Stimulated activated CD4-positive, alpha-beta T cell treated with anti-CD3 and anti-CD28 coated beads, Interleukin-2, amount 100 ng/mL, for 4 hours (primary cell): Measurements from ENCODE around the gene ADAMTS19.

ENCODE experiments used
- DNase-seq: peaks from one replicate; pipeline ENCODE4 v3.0.0-alpha.2; 2020; ENCODE audit warnings: low read depth

Gene ADAMTS19

DNA sequence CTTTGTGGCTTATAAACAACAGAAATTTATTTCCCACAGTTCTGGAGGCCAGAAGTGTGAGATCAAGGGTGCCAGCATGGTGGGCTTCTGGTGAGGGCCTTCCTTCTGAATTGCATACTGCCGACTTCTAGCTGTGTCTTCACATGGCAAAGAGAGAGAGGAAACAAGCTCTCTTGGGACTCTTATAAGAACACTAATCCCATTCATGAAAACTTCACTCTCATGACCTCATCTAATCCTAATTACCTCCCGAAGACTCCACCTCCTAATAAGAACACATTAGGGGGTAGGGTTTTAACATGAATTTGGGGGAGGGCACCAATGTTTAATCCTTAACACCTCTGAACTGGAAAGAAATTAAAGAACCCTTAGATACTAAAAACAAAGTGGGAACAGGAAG lies 211.9 kb downstream of the ADAMTS19 start:
- DNase-seq = no peak

DNA sequence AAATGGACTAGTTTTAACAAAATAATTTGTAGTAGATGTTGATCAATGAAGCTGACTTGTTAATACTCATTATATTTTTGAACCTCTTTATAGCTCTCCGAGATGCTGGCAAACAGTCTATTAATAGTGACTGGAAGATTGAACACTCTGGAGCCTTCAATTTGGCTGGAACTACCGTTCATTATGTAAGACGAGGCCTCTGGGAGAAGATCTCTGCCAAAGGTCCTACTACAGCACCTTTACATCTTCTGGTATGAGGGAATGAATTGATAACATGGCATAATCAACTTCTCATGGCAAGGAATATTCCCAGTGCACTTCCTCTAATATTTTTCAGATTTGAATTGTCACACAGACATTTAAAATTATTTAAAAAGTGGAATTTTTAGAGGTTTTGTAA lies 219.6 kb downstream of the ADAMTS19 start:
- no peak for DNase-seq

DNA sequence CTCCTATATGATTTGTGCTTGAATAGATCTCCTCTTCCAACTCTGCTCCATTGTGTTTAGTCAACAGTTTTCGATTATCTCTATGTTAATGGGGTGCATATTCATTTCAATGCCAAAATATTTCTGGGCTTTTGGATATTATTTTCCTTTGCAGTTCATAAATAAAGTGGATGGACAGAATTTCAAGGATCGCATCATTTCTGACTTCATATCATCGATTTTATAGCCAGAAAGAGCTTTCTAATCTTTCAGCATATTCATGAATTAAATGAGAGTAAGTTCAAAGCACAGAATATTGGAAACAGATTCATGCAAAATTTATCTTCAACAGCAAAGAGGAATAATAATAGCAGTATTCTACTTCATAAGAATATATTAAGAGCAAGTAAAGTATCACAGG lies 227.8 kb downstream of the ADAMTS19 start:
- DNase-seq = no peak

DNA sequence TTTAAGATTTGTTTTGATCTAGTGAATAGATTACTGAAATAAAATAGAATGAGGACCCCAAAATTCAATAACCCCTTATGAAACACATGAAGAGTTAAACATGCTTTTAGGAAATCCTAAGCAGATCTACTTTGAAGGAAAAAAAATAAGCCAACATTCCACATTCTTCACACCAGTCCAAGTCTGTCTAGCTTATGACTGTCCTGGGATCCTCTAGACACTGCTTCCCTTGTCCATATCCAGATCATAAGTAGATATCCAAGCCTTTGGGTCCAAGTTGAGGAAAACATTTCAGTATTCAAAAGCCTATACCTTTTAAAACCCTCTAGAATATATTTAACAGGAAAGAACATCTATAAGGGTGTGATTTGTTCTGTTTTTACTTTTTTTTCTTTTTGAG lies 228.9 kb downstream of the ADAMTS19 start:
- no peak for DNase-seq

DNA sequence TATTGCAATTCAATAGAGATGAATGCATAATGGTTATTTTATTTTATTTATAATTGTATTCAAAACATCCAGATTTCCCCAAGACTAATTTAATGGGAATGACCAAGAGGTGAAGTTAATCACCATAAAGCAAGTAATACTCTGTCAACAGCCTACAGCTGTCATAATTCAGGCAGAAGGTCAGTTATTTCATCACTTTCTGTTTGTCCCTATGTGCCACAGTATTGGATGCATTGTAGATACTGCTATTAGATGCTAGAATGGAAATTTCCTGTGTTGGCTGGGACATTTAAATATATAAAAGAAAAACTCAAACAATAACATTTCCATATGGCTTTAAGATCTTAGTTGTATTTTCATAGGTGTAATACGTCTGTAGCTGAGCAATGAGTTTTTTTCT lies 231.1 kb downstream of the ADAMTS19 start:
- DNase-seq = no peak

DNA sequence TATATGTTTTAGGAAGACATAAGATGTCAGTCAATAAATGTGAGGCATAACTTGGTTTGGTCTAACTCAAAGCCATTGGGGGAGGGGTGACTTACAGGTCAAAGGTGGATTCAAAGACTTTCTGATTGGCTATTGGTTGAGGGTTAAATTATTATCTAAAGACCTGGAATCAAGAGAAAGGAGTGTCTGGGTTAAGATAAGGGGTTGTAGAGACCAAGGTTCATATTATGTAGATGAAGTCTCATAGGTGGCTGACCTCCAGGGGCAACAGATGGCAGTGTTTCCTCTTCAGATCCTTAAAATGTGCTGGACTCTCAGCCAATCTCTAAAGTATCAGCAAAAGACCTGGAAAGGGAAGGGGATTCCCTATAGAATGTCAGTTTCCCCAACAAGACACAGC lies 236.5 kb downstream of the ADAMTS19 start:
- no peak for DNase-seq

DNA sequence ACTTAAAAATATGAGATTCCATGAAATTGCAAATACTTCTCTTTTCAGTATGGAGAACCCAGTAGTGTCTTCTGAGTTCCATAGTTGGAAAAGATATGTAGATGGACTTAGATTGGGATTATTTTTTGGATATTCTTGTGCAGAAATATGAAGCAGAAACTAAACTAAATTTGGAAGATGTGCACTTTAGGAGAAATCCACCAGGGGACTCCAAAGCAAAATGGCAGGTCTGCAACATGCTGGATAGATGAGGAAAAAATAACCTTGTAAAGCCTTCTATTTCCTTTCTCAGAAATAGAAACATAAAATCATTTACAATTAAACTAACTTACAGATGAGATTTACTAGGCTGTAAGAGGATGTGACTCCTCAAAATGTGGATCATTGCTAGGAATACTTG lies 238.6 kb downstream of the ADAMTS19 start:
- DNase-seq = no peak

DNA sequence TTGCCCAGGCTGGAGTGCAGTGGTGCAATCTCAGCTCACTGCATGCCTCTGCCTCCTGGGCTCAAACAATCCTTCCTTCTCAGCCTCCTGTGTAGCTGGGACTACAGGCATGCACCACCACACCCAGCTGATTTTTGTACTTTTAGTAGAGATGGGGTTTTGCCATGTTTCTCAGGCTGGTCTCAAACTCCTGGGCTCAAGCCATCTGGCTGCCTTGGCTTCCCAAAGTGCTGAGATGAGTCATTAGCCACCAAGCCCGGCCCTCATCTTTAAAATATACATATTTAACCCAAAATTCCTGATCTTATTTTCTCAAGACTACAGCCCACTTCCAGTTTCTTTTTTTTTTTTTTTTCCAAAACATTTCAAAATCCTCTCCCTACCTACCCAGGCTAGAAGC lies 256.1 kb downstream of the ADAMTS19 start:
- no peak for DNase-seq

DNA sequence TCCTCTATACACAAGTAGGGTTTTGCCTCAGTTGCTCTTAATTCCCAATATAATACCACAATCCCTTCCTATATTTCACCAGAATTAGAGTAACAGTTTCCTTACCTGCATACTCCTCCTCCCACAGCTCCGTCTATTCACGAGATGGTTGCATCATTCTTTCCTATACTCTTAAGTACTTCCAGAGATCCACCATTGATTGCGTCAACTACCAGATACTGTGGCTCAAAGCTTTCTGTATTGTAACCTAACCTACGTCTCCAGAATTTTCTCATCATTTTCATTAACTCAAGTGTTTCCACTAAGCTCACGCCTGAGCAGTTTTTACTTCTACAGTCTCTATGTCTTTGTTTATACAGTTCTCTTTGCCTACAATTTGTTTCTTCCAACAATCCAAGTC lies 256.6 kb downstream of the ADAMTS19 start:
- no peak for DNase-seq

DNA sequence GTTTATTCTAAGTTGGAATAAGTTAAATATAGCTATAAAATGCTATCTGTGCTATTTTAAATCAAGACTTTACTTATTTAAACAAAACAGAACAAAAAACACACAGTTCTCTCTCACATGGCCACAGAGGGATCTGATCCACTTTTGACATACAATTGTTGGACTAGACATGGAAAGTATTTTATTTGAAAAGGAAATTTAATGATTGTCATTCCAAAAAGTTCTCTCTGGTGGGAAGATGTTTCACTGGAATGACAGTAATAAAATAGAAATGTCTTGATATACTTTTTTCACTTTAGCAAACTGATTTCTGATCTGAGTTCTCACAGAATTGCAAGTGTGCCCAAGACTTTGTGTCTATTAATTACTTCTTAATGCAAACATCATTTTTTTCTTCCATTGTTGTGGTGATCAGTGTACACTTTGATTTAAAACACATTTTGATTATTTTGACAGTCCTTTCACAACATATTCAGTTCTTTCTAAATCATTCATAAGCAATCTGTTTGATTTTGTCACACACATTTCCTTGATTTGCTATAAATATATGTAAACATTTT lies 257.7 kb downstream of the ADAMTS19 start:
- DNase-seq = no peak

DNA sequence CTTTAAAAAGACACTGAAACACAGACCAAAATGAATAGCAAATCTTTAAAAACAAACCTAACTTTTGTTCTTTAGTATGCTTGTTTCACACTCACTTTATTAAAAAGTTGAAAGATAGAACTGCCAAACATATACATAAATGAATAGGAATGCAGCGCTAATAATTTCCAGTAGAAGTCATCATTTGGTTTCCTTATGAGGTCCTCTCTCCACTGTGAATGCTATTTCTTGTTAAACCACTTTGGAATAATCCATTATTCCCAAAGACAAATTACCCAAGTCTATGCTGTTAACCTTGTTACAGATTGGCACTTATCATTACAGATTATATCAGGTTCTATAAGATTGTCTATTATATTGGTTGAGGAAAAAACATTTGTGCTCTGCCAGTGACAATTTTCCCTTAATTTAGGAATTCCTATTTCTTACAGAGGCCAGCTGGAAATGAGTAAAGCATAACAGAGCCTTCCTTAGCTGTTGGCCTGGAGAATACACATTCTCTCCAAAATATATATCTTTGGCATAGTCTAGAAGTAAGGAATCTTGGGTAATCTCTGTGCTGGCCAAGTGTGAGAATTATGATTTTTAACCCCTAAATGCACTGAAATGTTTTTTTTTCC lies 258.5 kb downstream of the ADAMTS19 start:
- DNase-seq = no peak

DNA sequence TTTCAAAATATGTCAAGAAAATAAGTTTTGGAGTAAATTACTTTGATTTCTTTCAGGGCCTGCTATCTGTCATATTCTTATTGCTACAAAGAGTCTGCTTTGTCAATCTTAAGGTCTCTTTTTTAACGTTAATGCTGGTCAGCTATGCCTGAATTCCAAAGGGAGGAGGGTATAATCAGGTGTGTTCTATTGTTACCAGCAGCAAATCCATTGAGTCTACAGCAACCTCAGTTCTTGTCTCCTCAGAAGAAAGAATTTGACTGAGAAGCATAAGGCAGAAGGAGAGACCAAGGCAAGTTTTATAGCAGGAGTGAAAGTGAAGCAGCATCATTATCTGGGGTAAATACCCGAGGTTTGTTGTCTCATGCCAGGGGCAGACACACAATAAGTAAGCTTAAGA lies 264.1 kb downstream of the ADAMTS19 start:
- no peak for DNase-seq

DNA sequence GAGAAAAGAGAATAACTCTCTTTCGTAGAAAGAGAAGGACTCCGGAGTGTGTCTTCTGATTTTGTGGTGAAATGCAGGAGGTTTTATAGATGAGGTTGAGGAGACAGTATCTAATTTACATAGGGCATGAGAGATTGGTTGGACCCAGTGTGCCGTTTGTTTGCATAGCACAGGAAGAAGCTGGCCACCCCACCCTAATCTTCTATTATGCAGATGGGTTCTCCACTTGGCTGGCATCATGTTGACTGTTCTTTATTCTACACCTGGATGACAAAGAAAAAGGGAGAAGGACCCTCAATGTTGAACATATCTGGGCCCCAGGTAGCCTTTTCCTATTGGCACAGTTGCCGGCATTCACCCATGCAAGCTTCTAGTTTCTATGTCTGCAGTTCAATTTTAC lies 264.5 kb downstream of the ADAMTS19 start:
- DNase-seq = no peak

DNA sequence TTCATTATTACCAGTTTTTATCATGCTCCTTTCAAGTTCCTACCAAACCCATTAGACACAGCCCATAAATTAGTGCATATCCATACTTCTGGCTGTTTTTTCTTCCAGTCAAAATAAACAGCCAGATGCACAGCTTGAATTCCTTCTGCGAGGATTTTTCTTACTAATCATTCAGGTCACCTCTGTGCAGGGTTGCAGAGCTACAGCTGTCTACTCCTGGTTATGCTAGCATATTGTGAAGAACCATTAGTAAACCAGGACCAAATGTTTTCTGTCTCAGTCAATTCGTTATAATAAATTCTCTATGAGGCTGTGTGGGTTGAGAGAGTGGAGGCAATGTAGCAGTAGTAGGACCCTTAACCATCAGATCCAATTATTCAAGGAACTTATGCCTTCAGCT lies 279.7 kb downstream of the ADAMTS19 start:
- DNase-seq = no peak

DNA sequence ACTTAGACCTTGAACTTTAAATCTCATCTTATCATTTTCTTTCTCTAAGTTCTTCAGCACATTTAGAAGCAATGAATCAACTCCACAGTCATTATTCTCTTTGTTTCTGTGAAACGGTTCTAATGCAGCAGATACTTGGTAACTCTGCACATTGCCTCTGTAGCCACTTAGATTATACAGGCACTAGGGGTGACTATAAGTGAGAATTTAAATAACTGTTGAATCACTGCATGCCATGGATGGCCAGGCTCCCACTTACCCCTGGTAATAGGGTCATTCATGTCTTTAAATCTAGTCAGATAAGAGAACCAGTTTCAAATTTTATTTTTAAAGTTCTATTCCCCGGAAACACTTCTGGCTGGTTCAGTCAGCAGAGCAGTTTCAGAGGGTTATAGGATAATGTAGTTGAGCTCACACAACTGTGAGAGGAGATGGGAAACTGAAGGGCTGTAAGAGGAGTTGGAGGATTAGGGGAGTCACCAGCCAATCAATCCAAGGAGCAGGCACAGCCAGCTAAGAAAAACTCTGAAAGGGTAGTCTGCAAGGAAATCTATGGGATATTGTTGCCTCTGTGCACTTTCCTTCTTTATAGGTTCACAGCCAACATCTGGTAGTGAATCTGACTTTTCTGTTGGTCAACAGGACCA lies 283.6 kb downstream of the ADAMTS19 start:
- DNase-seq = no peak

DNA sequence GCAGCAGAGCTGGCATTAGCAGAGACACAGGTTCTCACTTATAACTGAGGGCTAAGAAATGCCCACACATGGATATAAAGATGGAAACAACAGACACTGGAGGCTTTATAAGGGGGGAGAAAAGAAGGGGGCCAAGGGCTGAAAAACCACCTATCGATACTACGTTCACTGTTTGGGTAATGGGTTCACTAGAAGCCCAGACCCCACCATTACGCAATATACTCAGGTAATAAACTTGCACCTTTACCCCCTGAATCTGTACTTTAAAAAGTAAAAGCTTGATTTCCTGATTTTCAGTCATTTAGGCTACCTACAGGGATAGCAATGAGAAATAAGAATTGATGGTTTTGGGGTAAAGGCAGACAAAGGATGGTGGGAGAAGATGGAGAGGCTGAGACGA lies 285.9 kb downstream of the ADAMTS19 start:
- no peak for DNase-seq

DNA sequence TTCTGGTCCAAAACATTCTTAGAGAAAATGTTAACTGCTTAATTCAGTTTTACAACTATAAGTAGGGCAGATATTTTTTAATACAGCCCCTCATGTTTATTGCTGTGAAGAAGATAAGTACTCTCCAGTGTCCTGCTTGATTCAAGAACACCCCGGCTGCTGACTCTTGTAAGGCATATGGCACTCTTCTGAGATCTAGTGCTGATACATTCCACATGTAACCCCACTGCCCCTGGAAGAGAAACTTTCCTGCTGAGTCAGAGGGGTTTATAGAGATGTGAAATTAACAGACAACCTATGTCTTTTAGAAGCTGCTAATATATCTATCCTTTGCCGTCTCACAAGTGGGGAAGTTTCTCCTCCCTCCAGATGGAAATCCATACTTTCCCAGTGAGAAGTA lies 286.8 kb downstream of the ADAMTS19 start:
- DNase-seq = no peak

DNA sequence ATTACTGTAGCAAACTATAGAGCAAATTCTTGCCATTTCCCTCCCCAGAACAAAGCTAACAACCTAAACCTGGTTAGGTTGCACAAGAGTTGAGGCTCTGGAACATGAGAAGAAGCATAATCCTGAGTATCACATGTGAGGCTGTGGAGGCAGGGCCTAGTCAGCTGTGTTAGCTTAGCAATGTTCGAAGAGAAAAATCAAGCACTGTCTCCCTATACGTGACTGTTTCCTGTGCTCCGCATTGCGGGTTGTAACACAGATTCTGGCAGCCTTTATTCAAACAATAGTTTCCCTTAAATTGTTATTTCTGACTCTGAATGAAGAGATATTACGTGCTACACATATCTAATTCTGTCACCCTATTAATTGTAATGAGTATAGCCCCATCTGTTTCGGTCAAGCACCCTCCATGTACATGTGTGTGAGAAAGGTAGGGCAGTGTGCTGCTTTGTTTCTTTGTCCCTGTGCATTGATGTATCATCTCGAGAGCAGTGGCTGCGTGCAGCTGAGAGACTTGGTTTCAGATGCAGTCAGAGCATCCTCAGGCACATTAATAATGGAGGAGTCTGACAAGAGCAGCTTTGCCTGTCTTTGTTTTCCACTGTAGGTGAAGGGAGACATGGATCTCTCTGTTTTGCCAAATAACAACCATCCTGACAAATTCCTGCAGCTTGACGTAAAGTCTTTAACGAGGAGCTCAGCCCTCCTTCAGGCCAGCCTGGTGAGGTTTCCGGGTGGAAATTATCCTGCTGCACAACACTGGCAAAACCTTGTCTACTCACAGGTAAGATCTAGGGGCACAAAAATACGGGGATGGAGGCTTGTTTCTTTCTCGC lies 287.7 kb downstream of the ADAMTS19 start, which contains the start of gene MINAR2:
MINAR2 (plus strand) TSS at position 523 of the 836 bp plus-strand sequence; CDS start at position 620, 97 bp downstream.
- no peak for DNase-seq

DNA sequence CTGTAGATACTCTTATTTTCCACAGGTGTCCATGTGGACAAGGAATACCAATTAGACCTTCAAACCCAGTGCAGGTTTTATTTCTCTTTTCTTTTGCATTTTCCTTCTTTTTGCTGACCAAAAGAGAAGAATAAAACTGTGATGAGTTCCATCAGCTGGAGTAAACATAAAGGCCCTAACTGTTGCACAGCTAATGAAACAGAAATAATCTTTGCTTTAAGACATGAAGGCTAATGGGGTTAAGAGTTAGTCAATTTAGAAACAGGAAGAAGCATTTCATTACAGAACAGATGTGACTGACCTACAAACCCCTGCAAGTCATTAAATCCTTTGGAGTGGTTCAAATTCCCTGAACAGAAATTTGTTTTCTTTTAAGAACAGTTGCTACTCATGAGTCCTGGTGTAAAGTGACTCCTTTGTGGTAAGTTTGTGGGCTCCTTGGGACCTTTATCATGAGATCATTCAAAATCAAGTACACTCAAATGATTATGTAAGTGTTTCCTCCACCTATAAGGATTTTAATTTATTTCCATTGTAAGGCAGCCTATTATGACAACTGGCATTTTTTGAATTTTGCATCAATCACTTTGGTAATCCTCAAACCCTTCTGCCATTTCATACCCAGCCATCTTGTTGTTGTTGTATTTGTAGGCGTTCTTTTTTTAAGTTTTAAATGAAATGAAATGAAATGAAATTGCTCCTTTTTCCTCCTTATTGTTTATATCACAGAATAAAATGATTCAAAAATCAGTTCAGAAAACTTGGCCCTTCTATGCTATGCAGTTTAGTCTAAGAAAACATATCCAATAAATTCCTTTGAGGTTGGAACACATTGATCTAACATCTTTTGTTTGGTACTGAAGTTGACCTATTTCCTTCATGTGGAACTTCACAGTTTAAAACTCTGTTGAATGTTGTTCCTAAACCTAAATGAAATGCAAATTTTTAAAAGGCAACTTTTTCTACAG lies 289.1 kb downstream of the ADAMTS19 start:
- no peak for DNase-seq

DNA sequence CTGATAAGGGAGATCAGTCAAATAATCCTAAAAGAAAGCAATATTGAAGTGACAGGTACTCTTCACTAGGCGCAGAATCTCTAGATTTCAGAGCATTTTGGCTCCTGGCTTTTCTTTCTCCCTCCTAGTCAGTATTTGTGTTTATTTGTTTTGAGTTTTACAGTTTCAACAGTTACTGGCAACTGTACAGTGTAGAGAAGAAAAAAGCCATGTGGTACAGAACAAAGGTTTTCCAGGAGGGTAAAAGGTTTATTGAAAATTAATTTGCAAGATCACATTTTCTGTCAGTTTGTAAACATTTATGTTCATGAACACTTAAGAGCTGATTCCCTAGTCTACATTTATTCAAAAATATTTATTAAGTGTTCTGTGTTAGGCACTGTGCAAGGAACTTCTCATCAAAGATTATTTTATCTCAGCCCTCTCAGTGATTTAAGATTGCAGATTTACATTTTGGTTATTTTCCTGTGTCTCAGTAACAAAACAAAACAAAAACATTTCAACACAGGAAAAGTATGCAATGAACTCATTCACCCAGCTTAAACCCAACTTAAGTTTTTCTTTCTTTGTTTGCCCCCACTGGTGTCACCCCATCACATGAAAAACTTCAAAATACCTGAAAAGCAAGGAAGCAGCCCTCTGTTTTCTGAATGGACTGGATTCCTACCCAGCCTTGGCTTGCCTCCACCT lies 300.7 kb downstream of the ADAMTS19 start:
- no peak for DNase-seq

DNA sequence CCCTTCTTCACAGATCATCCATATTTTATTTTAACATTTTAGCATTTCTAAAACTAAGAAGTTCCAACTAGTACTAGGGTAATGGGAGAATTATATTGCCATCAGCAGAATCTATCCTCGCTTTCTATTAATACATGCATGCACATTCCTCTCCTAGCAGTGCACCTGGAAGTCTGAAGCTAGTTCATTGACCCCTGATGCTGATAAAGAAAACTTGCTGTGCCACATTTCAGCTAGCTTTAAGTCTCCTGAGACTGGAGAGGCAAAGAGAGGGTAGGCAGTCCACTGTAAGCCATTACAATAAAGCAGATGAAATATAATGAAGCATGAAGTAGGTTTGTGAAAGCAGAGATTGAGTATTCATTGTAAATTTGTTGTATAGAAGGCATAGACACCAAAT lies 303.6 kb downstream of the ADAMTS19 start:
- DNase-seq = no peak
